Breast epithelium (tissue), 4 donors: ENCODE measurements around the gene VKORC1. TPM values are rescaled to one million over a fixed set of nuclear protein-coding genes. Genes with fewer than 3 reads are reported as not detected.
"Not testable (repeated sequence)": the region's sequence is repeated elsewhere in the genome, so short reads cannot be mapped to it uniquely, and the experiment has no call there.

ENCODE experiments used
- DNase-seq, 2 donors: peaks; one replicate each; pipeline ENCODE4 v3.0.0-alpha.2; 2019; ENCODE audit warnings: low spot score in 2 of 2
- H3K27ac ChIP-seq, 2 donors: fragments of 200-600 bp; sonication (generic) in 1 of 2; one replicate each; pipeline ENCODE4 v1.5.1; 2016 to 2019; ENCODE audit warnings: mild to moderate bottlenecking in 1 of 2
- H3K27me3 ChIP-seq, 2 donors: fragments of 200-600 bp; sonication (generic) in 1 of 2; one replicate each; pipeline versions ENCODE4 v1.5.1 to v1.6.0; 2017 to 2019; ENCODE audit warnings: control low read depth in 1 of 2, mild to moderate bottlenecking in 1 of 2
- H3K36me3 ChIP-seq: fragments of 200-600 bp; one replicate; pipeline ENCODE4 v1.5.1; 2019
- H3K4me1 ChIP-seq, 2 donors: fragments of 200-600 bp; sonication (generic); one replicate each; pipeline ENCODE4 v1.5.1; 2016 to 2019; ENCODE audit warnings: control low read depth in 1 of 2
- H3K4me3 ChIP-seq, 3 donors: fragments of 200-600 bp; sonication (generic); 1 replicate in 2 of 3; 2 replicates in 1 of 3; pipeline ENCODE4 v1.5.1; 2016 to 2019; ENCODE audit warnings: mild to moderate bottlenecking in 3 of 3, moderate library complexity in 2 of 3
- H3K9me3 ChIP-seq, 2 donors: fragments of 200-600 bp; sonication (generic) in 1 of 2; one replicate each; pipeline ENCODE4 v1.5.1; 2016 to 2019; ENCODE audit warnings: control low read depth in 1 of 2
- CTCF ChIP-seq, 3 donors: fragments of 450-650 bp; IDR thresholded peaks; one replicate each; pipeline ENCODE4 v1.5.1; 2016 to 2017; ENCODE audit warnings: antibody characterized with exemption in 3 of 3, mild to moderate bottlenecking in 3 of 3, moderate library complexity in 3 of 3
- POLR2A ChIP-seq: fragments of 450-650 bp; IDR thresholded peaks from one replicate; pipeline ENCODE4 v1.6.1; 2016; ENCODE audit warnings: antibody characterized with exemption, mild to moderate bottlenecking, moderate library complexity
- POLR2AphosphoS5 ChIP-seq, 3 donors: sonication (generic); formaldehyde crosslinking; IDR thresholded peaks; one replicate each; pipeline ENCODE4 v1.6.1; 2017; ENCODE audit warnings: antibody characterized with exemption in 3 of 3
- intact Hi-C: fragments of 100-400 bp; cut with DNase I; formaldehyde crosslinking; loops from one replicate; pipeline ENCODE4 v1.15.1; 2023; ENCODE audit warnings: low total_unique reads
- total RNA-seq, 3 donors: library from RNA; depleted of rRNA; stranded (reverse); fragments of >200 nt; gene quantifications; one replicate each; pipeline ENCODE4 v1.1.0, GENCODE V29; 2016

Gene VKORC1
- total RNA-seq, 3 donors from 2014 or later = 82.6 to 143 (median 86.3) TPM

- H3K27me3 ChIP-seq = no peaks in the 10 kb centered on the region
- peak within 1 kb of the TSS; percentile 84 to 99 (median 99) for H3K4me3 ChIP-seq
- no peak for DNase-seq
- H3K27ac ChIP-seq = peak within 1 kb of the TSS; percentile 87 to 91
- H3K9me3 ChIP-seq = no peaks in the 10 kb centered on the region
- intact Hi-C loops = no loop called here
- H3K4me1 ChIP-seq = no peaks in the 10 kb centered on the region
- TF ChIP-seq POLR2AphosphoS5 (IDR thresholded peaks at IDR 0.05) = peak; percentile 10 to 69 (median 45)
- TF ChIP-seq CTCF (IDR thresholded peaks at IDR 0.05) = no peak
- peak; percentile 46 for TF ChIP-seq POLR2A
- H3K36me3 ChIP-seq = peaks cover 4% of the 10 kb centered on the region
Observed at GRCh38 chr16:31108035-31108793, 13.6 kb upstream of the VKORC1 start, which contains the start of gene BCKDK. BCKDK (plus strand) TSS chr16:31108386; CDS start chr16:31109224, 838 bp downstream.

- H3K27ac ChIP-seq = no peak overlapping the region
- intact Hi-C loops = no loop called here
- H3K4me1 ChIP-seq = no peaks in the 10 kb centered on the region
- H3K36me3 ChIP-seq = peaks cover 4% of the 10 kb centered on the region
- TF ChIP-seq POLR2AphosphoS5 (IDR thresholded peaks at IDR 0.05) (no peak), POLR2A (no peak), CTCF (IDR thresholded peaks at IDR 0.05) (no peak)
- peak overlapping the region in 1 of 3 donors; percentile 84 for H3K4me3 ChIP-seq
- no peak for DNase-seq
- no peaks in the 10 kb centered on the region for H3K9me3 ChIP-seq
- H3K27me3 ChIP-seq = no peaks in the 10 kb centered on the region
Observed at GRCh38 chr16:31107465-31107867, 12.9 kb upstream of the VKORC1 start.

GRCh38 chr16:31106509-31107464 is 12.2 kb upstream of the VKORC1 start:
- H3K9me3 ChIP-seq = no peaks in the 10 kb centered on the region
- H3K27ac ChIP-seq = no peak overlapping the region
- intact Hi-C loops = no loop called here
- no peaks in the 10 kb centered on the region for H3K36me3 ChIP-seq
- TF ChIP-seq CTCF (IDR thresholded peaks at IDR 0.05) (no peak), POLR2A (no peak), POLR2AphosphoS5 (IDR thresholded peaks at IDR 0.05) (no peak)
- H3K4me1 ChIP-seq = no peaks in the 10 kb centered on the region
- H3K4me3 ChIP-seq = no peak overlapping the region
- no peak for DNase-seq
- no peaks in the 10 kb centered on the region for H3K27me3 ChIP-seq

GRCh38 chr16:31105677-31106213 is 11.1 kb upstream of the VKORC1 start:
- no peaks in the 10 kb centered on the region for H3K36me3 ChIP-seq
- DNase-seq = peak; percentile 87 to 90
- peak overlapping the region; percentile 52 to 63 for H3K27ac ChIP-seq
- H3K4me3 ChIP-seq = peak overlapping the region in 2 of 3 donors; percentile 30 to 36
- H3K4me1 ChIP-seq = no peaks in the 10 kb centered on the region
- no peaks in the 10 kb centered on the region for H3K9me3 ChIP-seq
- intact Hi-C loops = no loop called here
- TF ChIP-seq POLR2AphosphoS5 (IDR thresholded peaks at IDR 0.05) (peak; percentile 13 to 63 (median 50)), POLR2A (no peak), CTCF (IDR thresholded peaks at IDR 0.05) (peak; percentile 71 to 86 (median 77))
- H3K27me3 ChIP-seq = no peaks in the 10 kb centered on the region

GRCh38 chr16:31100876-31101641 is 6.5 kb upstream of the VKORC1 start:
- H3K27me3 ChIP-seq, H3K9me3 ChIP-seq, intact Hi-C loops: not testable (repeated sequence)

More at GRCh38 chr16:31100876-31101641, 6.5 kb upstream of the VKORC1 start:
- not testable (repeated sequence) for H3K4me1 ChIP-seq, H3K36me3 ChIP-seq, DNase-seq, H3K4me3 ChIP-seq, H3K27ac ChIP-seq
